Measurements from ENCODE around the gene GRAP2.

The GRAP2 gene

GRCh38 chr22:39932166-39932565 lies 31.3 kb downstream of the GRAP2 start:
- no peaks in the 10 kb centered on the region for H3K36me3 ChIP-seq (ENCODE audit: control insufficient read depth, low read length)
- no peaks in the 10 kb centered on the region for H3K9me2 ChIP-seq (replicated peaks; ENCODE audit: control insufficient read depth, low read length)
- H4K20me1 ChIP-seq (ENCODE audit: control insufficient read depth, insufficient read depth, low read depth, low read length) = no peaks in the 10 kb centered on the region
- peaks cover 66% of the 10 kb centered on the region for H3K27me3 ChIP-seq (ENCODE audit: control insufficient read depth, low read length)
- no peaks in the 10 kb centered on the region for H3F3A ChIP-seq (ENCODE audit: control insufficient read depth, insufficient read depth)
- H3K4me2 ChIP-seq (ENCODE audit: low read length) = no peak overlapping the region
- TF ChIP-seq CTCF (IDR thresholded peaks at IDR 0.05; ENCODE audit: low read depth, low read length, poor library complexity, severe bottlenecking) (no peak), EZH2phosphoT487 (IDR thresholded peaks at IDR 0.05; ENCODE audit: borderline replicate concordance, low read length) (no peak)
- no peaks in the 10 kb centered on the region for H3K79me2 ChIP-seq (ENCODE audit: control insufficient read depth, low read length)
- no peak overlapping the region for H3K4me3 ChIP-seq (ENCODE audit: low read length)
- no peak overlapping the region for H3K27ac ChIP-seq (ENCODE audit: low read depth, low read length)
- no peaks in the 10 kb centered on the region for H3K9me3 ChIP-seq (ENCODE audit: control insufficient read depth, insufficient read depth, low read length)
- no peaks in the 10 kb centered on the region for H3K4me1 ChIP-seq (ENCODE audit: control insufficient read depth, low read length)

- H3K4me1 ChIP-seq (ENCODE audit: control insufficient read depth, low read length) = no peaks in the 10 kb centered on the region
- no peaks in the 10 kb centered on the region for H3K36me3 ChIP-seq (ENCODE audit: control insufficient read depth, low read length)
- no peaks in the 10 kb centered on the region for H3K9me2 ChIP-seq (replicated peaks; ENCODE audit: control insufficient read depth, low read length)
- TF ChIP-seq CTCF (IDR thresholded peaks at IDR 0.05; ENCODE audit: low read depth, low read length, poor library complexity, severe bottlenecking) (peak; percentile 78), EZH2phosphoT487 (IDR thresholded peaks at IDR 0.05; ENCODE audit: borderline replicate concordance, low read length) (no peak)
- no peaks in the 10 kb centered on the region for H3K9me3 ChIP-seq (ENCODE audit: control insufficient read depth, insufficient read depth, low read length)
- H3K4me3 ChIP-seq (ENCODE audit: low read length) = no peak overlapping the region
- peaks cover 73% of the 10 kb centered on the region for H3K27me3 ChIP-seq (ENCODE audit: control insufficient read depth, low read length)
- no peak overlapping the region for H3K4me2 ChIP-seq (ENCODE audit: low read length)
- H4K20me1 ChIP-seq (ENCODE audit: control insufficient read depth, insufficient read depth, low read depth, low read length) = no peaks in the 10 kb centered on the region
- H3F3A ChIP-seq (ENCODE audit: control insufficient read depth, insufficient read depth) = no peaks in the 10 kb centered on the region
- H3K79me2 ChIP-seq (ENCODE audit: control insufficient read depth, low read length) = no peaks in the 10 kb centered on the region
- no peak overlapping the region for H3K27ac ChIP-seq (ENCODE audit: low read depth, low read length)
Measured at GRCh38 chr22:39932918-39933649, 32.2 kb downstream of the GRAP2 start.

- no peak for TF ChIP-seq EZH2phosphoT487 (IDR thresholded peaks at IDR 0.05; ENCODE audit: borderline replicate concordance, low read length)
- no peak overlapping the region for H3K4me2 ChIP-seq (ENCODE audit: low read length)
Measured at GRCh38 chr22:39933741-39934140, 32.9 kb downstream of the GRAP2 start.

GRCh38 chr22:39935116-39935515 lies 34.2 kb downstream of the GRAP2 start:
- Histone ChIP-seq H3K4me3 (ENCODE audit: low read length) (no peak overlapping the region), H3K4me1 (ENCODE audit: control insufficient read depth, low read length) (no peaks in the 10 kb centered on the region), H3K27ac (ENCODE audit: low read depth, low read length) (no peak overlapping the region), H3K79me2 (ENCODE audit: control insufficient read depth, low read length) (no peaks in the 10 kb centered on the region), H3K27me3 (ENCODE audit: control insufficient read depth, low read length) (peaks cover 63% of the 10 kb centered on the region), H3K4me2 (ENCODE audit: low read length) (no peak overlapping the region), H3K9me2 (replicated peaks; ENCODE audit: control insufficient read depth, low read length) (no peaks in the 10 kb centered on the region), H4K20me1 (ENCODE audit: control insufficient read depth, insufficient read depth, low read depth, low read length) (no peaks in the 10 kb centered on the region), H3F3A (ENCODE audit: control insufficient read depth, insufficient read depth) (no peaks in the 10 kb centered on the region), H3K9me3 (ENCODE audit: control insufficient read depth, insufficient read depth, low read length) (no peaks in the 10 kb centered on the region), H3K36me3 (ENCODE audit: control insufficient read depth, low read length) (no peaks in the 10 kb centered on the region)
- no peak for TF ChIP-seq CTCF (IDR thresholded peaks at IDR 0.05; ENCODE audit: low read depth, low read length, poor library complexity, severe bottlenecking)
- TF ChIP-seq EZH2phosphoT487 (IDR thresholded peaks at IDR 0.05; ENCODE audit: borderline replicate concordance, low read length) = no peak

More at GRCh38 chr22:39933741-39934140, 32.9 kb downstream of the GRAP2 start:
- H4K20me1 ChIP-seq (ENCODE audit: control insufficient read depth, insufficient read depth, low read depth, low read length) = no peaks in the 10 kb centered on the region
- H3K27me3 ChIP-seq (ENCODE audit: control insufficient read depth, low read length) = peaks cover 73% of the 10 kb centered on the region
- H3F3A ChIP-seq (ENCODE audit: control insufficient read depth, insufficient read depth) = no peaks in the 10 kb centered on the region
- no peaks in the 10 kb centered on the region for H3K4me1 ChIP-seq (ENCODE audit: control insufficient read depth, low read length)
- no peak overlapping the region for H3K4me3 ChIP-seq (ENCODE audit: low read length)
- no peaks in the 10 kb centered on the region for H3K79me2 ChIP-seq (ENCODE audit: control insufficient read depth, low read length)
- H3K9me2 ChIP-seq (replicated peaks; ENCODE audit: control insufficient read depth, low read length) = no peaks in the 10 kb centered on the region
- no peak overlapping the region for H3K27ac ChIP-seq (ENCODE audit: low read depth, low read length)
- no peaks in the 10 kb centered on the region for H3K36me3 ChIP-seq (ENCODE audit: control insufficient read depth, low read length)
- no peaks in the 10 kb centered on the region for H3K9me3 ChIP-seq (ENCODE audit: control insufficient read depth, insufficient read depth, low read length)
